ENCODE measurements around the gene SLC6A19. TPM values are rescaled to one million over a fixed set of nuclear protein-coding genes. Genes with fewer than 3 reads are reported as not detected.

SLC6A19 gene
- total and polyA plus RNA-seq, 9 of the 15 experiments (the other 6 are each of a cell fraction or from before 2014, with no cell fraction given), result 0.03 to 1.6 (median 0.59) TPM

- intact Hi-C loops (cut with micrococcal nuclease) (no loop called here), in situ Hi-C loops (cut with MboI) (no loop called here)
- H2AFZ ChIP-seq (ENCODE audit: low read depth, low read length), result no peak overlapping the region
- no peak overlapping the region for H3K4me3 ChIP-seq
- POLR2A ChIA-PET, result interaction anchor here (0.7 to 1.3 kb wide), 3 partner anchors 17 to 24 kb away, joined by 3 read pairs; no protein-coding TSS in a partner anchor
- no peaks in the 10 kb centered on the region for H3K9me1 ChIP-seq (ENCODE audit: control insufficient read depth, insufficient read depth, low read length)
- no peak overlapping the region for H3K4me2 ChIP-seq (ENCODE audit: insufficient read depth, low read length)
- H3K9ac ChIP-seq (ENCODE audit: insufficient read depth in 1 of 2, low read depth in 2 of 2, low read length in 2 of 2), result peak overlapping the region in 1 of 2 experiments; percentile 47; a peak in 1 of 4 replicates
- H3K36me3 ChIP-seq (ENCODE audit: control insufficient read depth, insufficient read depth, low read length), result no peaks in the 10 kb centered on the region
- H3K79me2 ChIP-seq (ENCODE audit: control insufficient read depth, insufficient read depth, low read length), result no peaks in the 10 kb centered on the region; the same call in 2 of the 3 replicates
- BruUV-seq (replicated peaks), result no TSS peak
- DNase-seq (ENCODE audit: extremely low read depth in 1 of 4, low spot score in 3 of 4), result no peak
- H4K20me1 ChIP-seq (replicated peaks; ENCODE audit: control insufficient read depth, insufficient read depth, low read length), result 0 out of 2 replicates have a peak, but pooled peaks cover 5% of the 10 kb centered on the region
- peaks cover 42 to 86% of the 10 kb centered on the region in 2 experiments for H3K4me1 ChIP-seq (replicated peaks in 1 of 2; ENCODE audit: control insufficient read depth in 2 of 2, insufficient read depth in 2 of 2, low read length in 2 of 2)
- FAIRE-seq, result no peak
- H3K9me3 ChIP-seq (replicated peaks; ENCODE audit: control insufficient read depth, insufficient read depth, low read depth, low read length), result no peaks in the 10 kb centered on the region
- peaks cover 0 to 17% of the 10 kb centered on the region in 2 experiments; a peak in 3 of 5 replicates for H3K27me3 ChIP-seq (ENCODE audit: control insufficient read depth in 2 of 2, insufficient read depth in 2 of 2, low read length in 2 of 2)
- CTCF ChIA-PET (ENCODE audit: low intra/inter-chr PET ratio), result interaction anchor here (0.8 kb wide), 1 partner anchor 28 kb away, joined by 3 read pairs; no protein-coding TSS in a partner anchor
- no peak overlapping the region for H3K27ac ChIP-seq (ENCODE audit: extremely low read depth, low read depth, low read length)
- no peak for ATAC-seq
- 63% methylated on average over 22 of the region's 26 CpGs for WGBS (ENCODE audit: insufficient coverage, low coverage, missing lambda C conversion rate)
- TF ChIP-seq HES1 (IDR thresholded peaks at IDR 0.05; ENCODE audit: low read depth), result no peak
- TF ChIP-seq, protein P1, sequence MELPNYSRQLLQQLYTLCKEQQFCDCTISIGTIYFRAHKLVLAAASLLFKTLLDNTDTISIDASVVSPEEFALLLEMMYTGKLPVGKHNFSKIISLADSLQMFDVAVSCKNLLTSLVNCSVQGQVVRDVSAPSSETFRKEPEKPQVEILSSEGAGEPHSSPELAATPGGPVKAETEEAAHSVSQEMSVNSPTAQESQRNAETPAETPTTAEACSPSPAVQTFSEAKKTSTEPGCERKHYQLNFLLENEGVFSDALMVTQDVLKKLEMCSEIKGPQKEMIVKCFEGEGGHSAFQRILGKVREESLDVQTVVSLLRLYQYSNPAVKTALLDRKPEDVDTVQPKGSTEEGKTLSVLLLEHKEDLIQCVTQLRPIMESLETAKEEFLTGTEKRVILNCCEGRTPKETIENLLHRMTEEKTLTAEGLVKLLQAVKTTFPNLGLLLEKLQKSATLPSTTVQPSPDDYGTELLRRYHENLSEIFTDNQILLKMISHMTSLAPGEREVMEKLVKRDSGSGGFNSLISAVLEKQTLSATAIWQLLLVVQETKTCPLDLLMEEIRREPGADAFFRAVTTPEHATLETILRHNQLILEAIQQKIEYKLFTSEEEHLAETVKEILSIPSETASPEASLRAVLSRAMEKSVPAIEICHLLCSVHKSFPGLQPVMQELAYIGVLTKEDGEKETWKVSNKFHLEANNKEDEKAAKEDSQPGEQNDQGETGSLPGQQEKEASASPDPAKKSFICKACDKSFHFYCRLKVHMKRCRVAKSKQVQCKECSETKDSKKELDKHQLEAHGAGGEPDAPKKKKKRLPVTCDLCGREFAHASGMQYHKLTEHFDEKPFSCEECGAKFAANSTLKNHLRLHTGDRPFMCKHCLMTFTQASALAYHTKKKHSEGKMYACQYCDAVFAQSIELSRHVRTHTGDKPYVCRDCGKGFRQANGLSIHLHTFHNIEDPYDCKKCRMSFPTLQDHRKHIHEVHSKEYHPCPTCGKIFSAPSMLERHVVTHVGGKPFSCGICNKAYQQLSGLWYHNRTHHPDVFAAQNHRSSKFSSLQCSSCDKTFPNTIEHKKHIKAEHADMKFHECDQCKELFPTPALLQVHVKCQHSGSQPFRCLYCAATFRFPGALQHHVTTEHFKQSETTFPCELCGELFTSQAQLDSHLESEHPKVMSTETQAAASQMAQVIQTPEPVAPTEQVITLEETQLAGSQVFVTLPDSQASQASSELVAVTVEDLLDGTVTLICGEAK (IDR thresholded peaks at IDR 0.05), result no peak
- TF ChIP-seq, protein P1 (CRISPR knock-in tag; IDR thresholded peaks at IDR 0.05), result no peak
- TF ChIP-seq NFE2L1 (tag; IDR thresholded peaks at IDR 0.05; ENCODE audit: borderline replicate concordance, low read depth), result no peak
- no peak for TF ChIP-seq ZNF561 (CRISPR knock-in tag; conservative IDR thresholded peaks at IDR 0.05)
- TF ChIP-seq, protein P2, sequence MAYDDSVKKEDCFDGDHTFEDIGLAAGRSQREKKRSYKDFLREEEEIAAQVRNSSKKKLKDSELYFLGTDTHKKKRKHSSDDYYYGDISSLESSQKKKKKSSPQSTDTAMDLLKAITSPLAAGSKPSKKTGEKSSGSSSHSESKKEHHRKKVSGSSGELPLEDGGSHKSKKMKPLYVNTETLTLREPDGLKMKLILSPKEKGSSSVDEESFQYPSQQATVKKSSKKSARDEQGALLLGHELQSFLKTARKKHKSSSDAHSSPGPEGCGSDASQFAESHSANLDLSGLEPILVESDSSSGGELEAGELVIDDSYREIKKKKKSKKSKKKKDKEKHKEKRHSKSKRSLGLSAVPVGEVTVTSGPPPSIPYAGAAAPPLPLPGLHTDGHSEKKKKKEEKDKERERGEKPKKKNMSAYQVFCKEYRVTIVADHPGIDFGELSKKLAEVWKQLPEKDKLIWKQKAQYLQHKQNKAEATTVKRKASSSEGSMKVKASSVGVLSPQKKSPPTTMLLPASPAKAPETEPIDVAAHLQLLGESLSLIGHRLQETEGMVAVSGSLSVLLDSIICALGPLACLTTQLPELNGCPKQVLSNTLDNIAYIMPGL (CRISPR knock-in tag; IDR thresholded peaks at IDR 0.05), result no peak
- no peak for TF ChIP-seq ELK1 (CRISPR knock-in tag; IDR thresholded peaks at IDR 0.05)
- no peak for TF ChIP-seq NCOR1 (IDR thresholded peaks at IDR 0.05)
Measured at GRCh38 chr5:1202026-1202797, 817 bp downstream of the SLC6A19 start.

Measured in K562 (cell line).